Caco-2 (cell line): ENCODE measurements around the gene CYTH4. TPM values are rescaled to one million over a fixed set of nuclear protein-coding genes. Genes with fewer than 3 reads are reported as not detected.

Source experiments
- BruUV-seq: library from RNA; stranded (reverse); fragments of 400-500 nt; replicated peaks from 2 replicates; lab custom pipeline; 2021; lab: Mats Ljungman, UMichigan
- CTCF ChIA-PET: fragments of 300-600 bp; sonication (Branson Sonifier 250); formaldehyde crosslinking; loops from one replicate; lab custom pipeline; 2022; ENCODE audit warnings: antibody characterized with exemption; lab: Charles Lee
- POLR2A ChIA-PET: fragments of 300-600 bp; sonication (Branson Sonifier 250); formaldehyde crosslinking; loops from one replicate; lab custom pipeline; 2022; ENCODE audit warnings: antibody characterized with exemption; lab: Charles Lee
- DNase-seq, 2 experiments: peaks; one replicate each; pipeline versions ENCODE4 v3.0.0 to v3.0.0-alpha.2; 2020 to 2022
- H3K27me3 ChIP-seq: replicated peaks from 2 replicates; pipeline ENCODE4 v1.6.0; 2011; ENCODE audit warnings: low read length; ENCODE audit not compliant: control insufficient read depth, insufficient read depth
- H3K36me3 ChIP-seq: 2 replicates; pipeline ENCODE4 v1.5.1; 2011; ENCODE audit warnings: low read length; ENCODE audit not compliant: control insufficient read depth, insufficient read depth
- H3K4me1 ChIP-seq: fragments of 250-450 bp; sonication (Bioruptor Pico); 2 replicates; pipeline ENCODE4 v1.5.1; 2020; ENCODE audit warnings: mild to moderate bottlenecking
- H3K4me3 ChIP-seq: 2 replicates; pipeline ENCODE4 v1.5.1; 2011; ENCODE audit warnings: low read depth, mild to moderate bottlenecking, control low read depth, low read length
- H3K9me3 ChIP-seq: fragments of 250-450 bp; sonication (Bioruptor Pico); 2 replicates; pipeline ENCODE4 v1.5.1; 2020; ENCODE audit warnings: mild to moderate bottlenecking, moderate library complexity
- H3K27ac Mint-ChIP-seq: one replicate; pipeline ENCODE4 v1.8.0; 2022; ENCODE audit warnings: mixed read lengths; ENCODE audit not compliant: unreplicated experiment
- H3K27me3 Mint-ChIP-seq: one replicate; pipeline ENCODE4 v1.8.0; 2022; ENCODE audit warnings: mixed read lengths; ENCODE audit not compliant: insufficient read depth, unreplicated experiment
- H3K36me3 Mint-ChIP-seq: one replicate; pipeline ENCODE4 v1.8.0; 2022; ENCODE audit warnings: mild to moderate bottlenecking, mixed read lengths; ENCODE audit not compliant: insufficient read depth, unreplicated experiment
- H3K4me1 Mint-ChIP-seq: one replicate; pipeline ENCODE4 v1.8.0; 2022; ENCODE audit warnings: low read depth, mixed read lengths; ENCODE audit not compliant: unreplicated experiment
- H3K4me3 Mint-ChIP-seq: one replicate; pipeline ENCODE4 v1.8.0; 2022; ENCODE audit warnings: mild to moderate bottlenecking, moderate library complexity, mixed read lengths; ENCODE audit not compliant: unreplicated experiment
- H3K9me3 Mint-ChIP-seq: one replicate; pipeline ENCODE4 v1.8.0; 2022; ENCODE audit warnings: mixed read lengths; ENCODE audit not compliant: unreplicated experiment
- CTCF ChIP-seq, 2 experiments: fragments of 200-600 bp in 1 of 2; IDR thresholded peaks; 1 replicate in 1 of 2; 2 replicates in 1 of 2; pipeline versions ENCODE4 v1.5.1 to v1.8.0; 2011 to 2022; ENCODE audit warnings: antibody characterized with exemption in 1 of 2, control low read depth in 1 of 2, inconsistent platforms in 1 of 2, low read depth in 1 of 2, low read length in 1 of 2, mild to moderate bottlenecking in 1 of 2, moderate library complexity in 1 of 2; ENCODE audit not compliant: insufficient read depth in 1 of 2, severe bottlenecking in 1 of 2, unreplicated experiment in 1 of 2
- intact Hi-C: fragments of 100-400 bp; cut with micrococcal nuclease; formaldehyde crosslinking; loops from one replicate; pipeline ENCODE4 v1.10.0; 2022; ENCODE audit not compliant: unreplicated experiment
- total RNA-seq: library from RNA; stranded (reverse); gene quantifications from 2 replicates; pipeline ENCODE4 v1.2.3, GENCODE V29; 2022

Gene CYTH4
- total RNA-seq, 1 experiment from 2014 or later: not detected

DNA sequence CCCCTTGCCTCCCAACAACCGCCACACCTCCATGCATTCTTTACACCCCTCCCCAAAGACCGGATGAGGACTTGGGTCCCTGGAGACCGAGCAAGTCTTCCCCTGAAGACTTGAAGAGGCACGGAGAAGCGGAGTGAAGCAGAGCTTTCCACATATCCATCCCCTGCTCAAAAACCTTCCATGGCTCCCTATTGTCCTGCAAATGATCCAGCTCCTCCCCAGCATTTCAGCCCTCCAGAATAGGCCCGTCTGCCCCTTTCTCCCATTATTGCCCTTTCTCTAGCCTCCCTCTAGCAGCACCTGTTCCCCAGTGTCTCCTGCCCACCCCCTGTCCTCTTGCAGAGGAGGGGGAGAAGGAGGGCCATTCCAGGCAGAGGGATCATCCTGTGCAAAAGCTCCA, 59.8 kb downstream of the CYTH4 start:
- Histone ChIP-seq H3K4me3 (no peak overlapping the region), H3K27me3 (no peaks in the 10 kb centered on the region), H3K36me3 (no peaks in the 10 kb centered on the region), H3K4me1 (peaks cover 14% of the 10 kb centered on the region), H3K9me3 (no peaks in the 10 kb centered on the region)
- DNase-seq: no peak
- Mint-ChIP-seq H3K9me3 (no peaks in the 10 kb centered on the region), H3K4me3 (no peak overlapping the region), H3K36me3 (peaks cover 4% of the 10 kb centered on the region), H3K27ac (no peak overlapping the region), H3K27me3 (no peaks in the 10 kb centered on the region), H3K4me1 (peaks cover 25% of the 10 kb centered on the region)
- intact Hi-C loops: no loop called here
- no peak for TF ChIP-seq CTCF (IDR thresholded peaks at IDR 0.05; ENCODE audit: insufficient read depth in 1 of 2, low read depth in 1 of 2, low read length in 1 of 2, severe bottlenecking in 1 of 2, unreplicated experiment in 1 of 2)
- CTCF ChIA-PET: interaction anchor here (0.7 to 1.0 kb wide), 2 partner anchors 100 to 117 kb away, joined by 3 read pairs; no protein-coding TSS in a partner anchor
- POLR2A ChIA-PET: no interaction called here
- BruUV-seq: no TSS peak

- Histone ChIP-seq H3K9me3 (no peaks in the 10 kb centered on the region), H3K4me1 (peaks cover 8% of the 10 kb centered on the region; the same call in 1 of the 2 replicates), H3K36me3 (no peaks in the 10 kb centered on the region), H3K4me3 (no peak overlapping the region), H3K27me3 (no peaks in the 10 kb centered on the region)
- no peak for TF ChIP-seq CTCF (IDR thresholded peaks at IDR 0.05; ENCODE audit: insufficient read depth in 1 of 2, low read depth in 1 of 2, low read length in 1 of 2, severe bottlenecking in 1 of 2, unreplicated experiment in 1 of 2)
- H3K27ac Mint-ChIP-seq: no peak overlapping the region
- peaks cover 4% of the 10 kb centered on the region for H3K36me3 Mint-ChIP-seq
- peaks cover 31% of the 10 kb centered on the region for H3K4me1 Mint-ChIP-seq
- no peaks in the 10 kb centered on the region for H3K9me3 Mint-ChIP-seq
- BruUV-seq: no TSS peak
- no peak for DNase-seq
- ChIA-PET CTCF (no interaction called here), POLR2A (no interaction called here)
- H3K27me3 Mint-ChIP-seq: no peaks in the 10 kb centered on the region
- no peak overlapping the region for H3K4me3 Mint-ChIP-seq
- intact Hi-C loops: no loop called here
Measured at GRCh38 chr22:37343348-37343747, 61.0 kb downstream of the CYTH4 start.

DNA sequence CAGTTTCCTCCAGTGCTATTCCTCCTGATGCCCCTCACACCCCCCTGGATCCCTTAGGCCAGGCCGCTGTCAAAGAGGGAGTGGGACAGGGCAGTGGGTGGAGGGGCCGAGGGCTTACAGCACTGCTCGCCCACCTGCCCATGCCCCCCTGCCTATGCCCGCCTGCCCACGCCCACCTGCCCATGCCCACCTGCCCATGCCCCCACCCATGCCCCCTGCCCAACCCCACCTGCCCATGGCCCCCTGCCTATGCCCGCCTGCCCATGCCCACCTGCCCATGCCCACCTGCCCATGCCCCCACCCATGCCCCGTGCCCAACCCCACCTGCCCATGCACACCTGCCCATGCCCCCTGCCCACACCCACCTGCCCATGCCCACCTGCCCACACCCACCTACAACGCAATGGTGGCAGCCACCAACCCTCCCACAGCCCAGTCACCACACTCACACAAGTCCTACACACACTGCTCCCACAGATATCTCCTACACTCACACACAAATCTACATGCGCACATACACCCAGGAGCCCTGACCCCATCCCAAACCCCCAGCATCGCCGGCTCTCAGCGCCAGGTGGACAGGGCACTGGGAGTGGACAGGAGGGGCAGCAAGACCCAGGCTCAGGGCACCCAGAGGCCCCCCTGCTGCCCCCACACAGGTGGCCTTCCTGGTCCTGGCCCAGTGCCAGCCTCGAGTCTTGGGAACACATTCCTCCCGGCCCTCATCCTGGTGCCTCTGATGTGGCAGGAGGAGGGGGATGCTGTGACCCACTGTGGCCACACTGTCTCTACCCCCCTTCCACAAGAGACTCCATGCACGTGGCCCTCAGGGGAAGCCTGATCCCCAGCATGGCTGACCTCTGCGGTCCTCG, 61.8 kb downstream of the CYTH4 start:
- TF ChIP-seq CTCF (IDR thresholded peaks at IDR 0.05; ENCODE audit: insufficient read depth in 1 of 2, low read depth in 1 of 2, low read length in 1 of 2, severe bottlenecking in 1 of 2, unreplicated experiment in 1 of 2): no peak
- H3K27me3 Mint-ChIP-seq: no peaks in the 10 kb centered on the region

More for the DNA sequence above, 61.8 kb downstream of the CYTH4 start:
- Histone ChIP-seq H3K4me3 (no peak overlapping the region), H3K36me3 (no peaks in the 10 kb centered on the region), H3K4me1 (peaks cover 2% of the 10 kb centered on the region; the same call in 1 of the 2 replicates), H3K9me3 (no peaks in the 10 kb centered on the region), H3K27me3 (no peaks in the 10 kb centered on the region)
- no peaks in the 10 kb centered on the region for H3K9me3 Mint-ChIP-seq
- H3K36me3 Mint-ChIP-seq: peaks cover 4% of the 10 kb centered on the region
- CTCF ChIA-PET: no interaction called here
- BruUV-seq: no TSS peak
- H3K27ac Mint-ChIP-seq: no peak overlapping the region
- H3K4me1 Mint-ChIP-seq: peaks cover 29% of the 10 kb centered on the region
- intact Hi-C loops: no loop called here
- POLR2A ChIA-PET: no interaction called here
- no peak for DNase-seq
- no peak overlapping the region for H3K4me3 Mint-ChIP-seq
